Liver (tissue), 9 donors: ENCODE data around the gene HCFC1. TPM values are rescaled to one million over a fixed set of nuclear protein-coding genes. Genes with fewer than 3 reads are reported as not detected.

Experiments
- DNase-seq: peaks from one replicate; pipeline ENCODE4 v3.0.0-alpha.2; 2017; ENCODE audit warnings: low spot score
- H3K27ac ChIP-seq, 2 donors: one replicate each; pipeline ENCODE4 v1.7.0; 2013; ENCODE audit warnings: inconsistent platforms in 2 of 2, low read length in 2 of 2, control low read depth in 1 of 2, low read depth in 1 of 2, mild to moderate bottlenecking in 1 of 2
- H3K27me3 ChIP-seq, 4 donors: one replicate each; pipeline versions ENCODE4 v1.6.1 to v1.7.0; 2013; ENCODE audit warnings: low read length in 3 of 4, inconsistent platforms in 1 of 4, mild to moderate bottlenecking in 1 of 4, moderate library complexity in 1 of 4; ENCODE audit not compliant: control insufficient read depth in 4 of 4, insufficient read depth in 4 of 4
- H3K36me3 ChIP-seq, 4 donors: one replicate each; pipeline versions ENCODE4 v1.6.1 to v1.7.0; 2013; ENCODE audit warnings: low read length in 3 of 4, mild to moderate bottlenecking in 3 of 4, low read depth in 1 of 4, moderate library complexity in 1 of 4; ENCODE audit not compliant: control insufficient read depth in 4 of 4, insufficient read depth in 3 of 4
- H3K4me1 ChIP-seq, 4 donors: one replicate each; pipeline versions ENCODE4 v1.6.1 to v1.7.0; 2013; ENCODE audit warnings: low read length in 3 of 4, mild to moderate bottlenecking in 3 of 4, moderate library complexity in 1 of 4; ENCODE audit not compliant: control insufficient read depth in 4 of 4, insufficient read depth in 4 of 4
- H3K4me3 ChIP-seq, 3 donors: one replicate each; pipeline versions ENCODE4 v1.6.1 to v1.7.0; 2013; ENCODE audit warnings: low read length in 3 of 3, control low read depth in 1 of 3, low read depth in 1 of 3, mild to moderate bottlenecking in 1 of 3
- H3K9ac ChIP-seq, 2 donors: one replicate each; pipeline ENCODE4 v1.7.0; 2013; ENCODE audit warnings: low read length in 2 of 2, mild to moderate bottlenecking in 2 of 2, moderate library complexity in 2 of 2, control low read depth in 1 of 2, low read depth in 1 of 2
- H3K9me3 ChIP-seq, 4 donors: one replicate each; pipeline versions ENCODE4 v1.6.1 to v1.7.0; 2013; ENCODE audit warnings: low read length in 3 of 4; ENCODE audit not compliant: control insufficient read depth in 4 of 4
- EGR1 ChIP-seq, 2 donors: IDR thresholded peaks; 2 replicates each; pipeline ENCODE4 v1.6.1; 2016 to 2018; ENCODE audit warnings: antibody characterized with exemption in 2 of 2, low read depth in 2 of 2
- FOXA1 ChIP-seq: IDR thresholded peaks from 2 replicates; pipeline ENCODE4 v1.6.1; 2016; ENCODE audit warnings: antibody characterized with exemption
- FOXA2 ChIP-seq: IDR thresholded peaks from 2 replicates; pipeline ENCODE4 v1.6.1; 2016; ENCODE audit warnings: antibody characterized with exemption
- GABPA ChIP-seq, 2 donors: IDR thresholded peaks in 1 of 2; conservative IDR thresholded peaks in 1 of 2; 2 replicates each; pipeline ENCODE4 v1.6.1; 2016; ENCODE audit warnings: antibody characterized with exemption in 2 of 2, mild to moderate bottlenecking in 1 of 2, moderate library complexity in 1 of 2
- HNF4A ChIP-seq, 2 donors: conservative IDR thresholded peaks; 2 replicates each; pipeline ENCODE4 v1.6.1; 2016; ENCODE audit warnings: antibody characterized with exemption in 2 of 2, mild to moderate bottlenecking in 2 of 2
- HNF4G ChIP-seq: IDR thresholded peaks from 2 replicates; pipeline ENCODE4 v1.6.1; 2016; ENCODE audit warnings: antibody characterized with exemption
- JUND ChIP-seq, 2 donors: IDR thresholded peaks; 2 replicates each; pipeline ENCODE4 v1.6.1; 2016; ENCODE audit warnings: antibody characterized with exemption in 2 of 2
- NR2F2 ChIP-seq: IDR thresholded peaks from 2 replicates; pipeline ENCODE4 v1.6.1; 2016; ENCODE audit warnings: antibody characterized with exemption
- RXRA ChIP-seq, 2 donors: IDR thresholded peaks; 2 replicates each; pipeline ENCODE4 v1.6.1; 2017 to 2018; ENCODE audit warnings: antibody characterized with exemption in 2 of 2, mild to moderate bottlenecking in 1 of 2
- SP1 ChIP-seq: IDR thresholded peaks from 2 replicates; pipeline ENCODE4 v1.6.1; 2018; ENCODE audit warnings: antibody characterized with exemption, mild to moderate bottlenecking
- TAF1 ChIP-seq: conservative IDR thresholded peaks from 2 replicates; pipeline ENCODE4 v1.6.1; 2016; ENCODE audit warnings: antibody characterized with exemption, mild to moderate bottlenecking
- YY1 ChIP-seq: IDR thresholded peaks from 2 replicates; pipeline ENCODE4 v1.6.1; 2016; ENCODE audit warnings: antibody characterized with exemption, mild to moderate bottlenecking
- WGBS: extraction: QIAGEN DNeasy Blood & Tissue Kit; methylation state at CpG from one replicate; pipeline ENCODE4 v1.1.7; 2013; 5-methylcytosine and 5-hydroxymethylcytosine counted together
- polyA plus RNA-seq, 2 donors: library from polyadenylated mRNA; stranded (reverse) in 1 of 2; unstranded in 1 of 2; fragments of 200-250 nt in 1 of 2; fragments of >200 nt in 1 of 2; fragmentation: Nextera tagmentation in 1 of 2; extraction: Ambion mirVana in 1 of 2; gene quantifications; one replicate each; pipeline versions ENCODE4 v1.2.1 to v1.2.3, GENCODE V29; 2013 to 2015
- total RNA-seq, 2 donors: library from RNA; depleted of rRNA; stranded (reverse); fragments of >200 nt; gene quantifications; one replicate each; pipeline ENCODE4 v1.2.3, GENCODE V29; 2014
- TF ChIP-seq, protein P1 (sequence below): IDR thresholded peaks from 2 replicates; pipeline ENCODE4 v1.6.1; 2016; ENCODE audit warnings: antibody characterized with exemption
- TF ChIP-seq, protein P2 (sequence below): IDR thresholded peaks from 2 replicates; pipeline ENCODE4 v1.6.1; 2016; ENCODE audit warnings: antibody characterized with exemption
- TF ChIP-seq, protein P3 (sequence below): fragments of 150-350 bp; IDR thresholded peaks from 2 replicates; pipeline ENCODE4 v1.5.1; 2017; ENCODE audit warnings: improper control_type of control experiment, low read depth, low read length; ENCODE audit not compliant: missing input control
- TF ChIP-seq, protein P4 (sequence below): IDR thresholded peaks from 2 replicates; pipeline ENCODE4 v1.6.1; 2016; ENCODE audit warnings: antibody characterized with exemption, mild to moderate bottlenecking
- TF ChIP-seq, protein P5 (sequence below): IDR thresholded peaks from 2 replicates; pipeline ENCODE4 v1.6.1; 2016; ENCODE audit warnings: antibody characterized with exemption
- donor health status: healthy.
- donor health status: healthy.
- donor health status: healthy.
- donor health status: healthy.
- donor health status: healthy.

The HCFC1 gene
- total and polyA plus RNA-seq, 4 donors = 7.9 to 26.9 (median 13.9) TPM

DNA sequence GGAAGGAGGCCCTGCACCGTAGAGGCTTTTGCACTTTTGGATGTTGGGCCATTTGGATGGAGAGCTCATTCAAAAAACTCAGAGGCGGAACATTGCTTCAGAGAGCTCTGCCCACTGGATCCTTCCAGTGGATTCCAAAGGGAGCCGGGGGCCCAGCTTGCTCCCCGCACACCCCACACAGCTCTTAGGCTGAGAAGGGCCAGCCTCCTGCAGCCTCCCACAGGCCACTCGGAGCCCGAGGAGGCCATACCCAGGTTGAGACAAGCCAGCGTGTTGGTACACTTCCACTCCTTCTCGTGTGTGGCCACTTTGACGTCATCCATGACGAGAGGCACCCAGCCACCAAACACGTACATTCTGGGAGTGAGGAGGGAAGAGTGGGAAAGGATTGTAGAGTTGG, 10.3 kb downstream of the HCFC1 start:
- no peak for TF ChIP-seq SP1
- TF ChIP-seq RXRA (IDR thresholded peaks at IDR 0.05) = no peak
- TF ChIP-seq, protein P1, sequence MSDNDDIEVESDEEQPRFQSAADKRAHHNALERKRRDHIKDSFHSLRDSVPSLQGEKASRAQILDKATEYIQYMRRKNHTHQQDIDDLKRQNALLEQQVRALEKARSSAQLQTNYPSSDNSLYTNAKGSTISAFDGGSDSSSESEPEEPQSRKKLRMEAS = no peak
- TF ChIP-seq, protein P2, sequence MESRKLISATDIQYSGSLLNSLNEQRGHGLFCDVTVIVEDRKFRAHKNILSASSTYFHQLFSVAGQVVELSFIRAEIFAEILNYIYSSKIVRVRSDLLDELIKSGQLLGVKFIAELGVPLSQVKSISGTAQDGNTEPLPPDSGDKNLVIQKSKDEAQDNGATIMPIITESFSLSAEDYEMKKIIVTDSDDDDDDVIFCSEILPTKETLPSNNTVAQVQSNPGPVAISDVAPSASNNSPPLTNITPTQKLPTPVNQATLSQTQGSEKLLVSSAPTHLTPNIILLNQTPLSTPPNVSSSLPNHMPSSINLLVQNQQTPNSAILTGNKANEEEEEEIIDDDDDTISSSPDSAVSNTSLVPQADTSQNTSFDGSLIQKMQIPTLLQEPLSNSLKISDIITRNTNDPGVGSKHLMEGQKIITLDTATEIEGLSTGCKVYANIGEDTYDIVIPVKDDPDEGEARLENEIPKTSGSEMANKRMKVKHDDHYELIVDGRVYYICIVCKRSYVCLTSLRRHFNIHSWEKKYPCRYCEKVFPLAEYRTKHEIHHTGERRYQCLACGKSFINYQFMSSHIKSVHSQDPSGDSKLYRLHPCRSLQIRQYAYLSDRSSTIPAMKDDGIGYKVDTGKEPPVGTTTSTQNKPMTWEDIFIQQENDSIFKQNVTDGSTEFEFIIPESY = no peak
- TF ChIP-seq YY1 = no peak
- TF ChIP-seq EGR1 (IDR thresholded peaks at IDR 0.05; ENCODE audit: low read depth in 2 of 2) = no peak
- TF ChIP-seq, protein P3, sequence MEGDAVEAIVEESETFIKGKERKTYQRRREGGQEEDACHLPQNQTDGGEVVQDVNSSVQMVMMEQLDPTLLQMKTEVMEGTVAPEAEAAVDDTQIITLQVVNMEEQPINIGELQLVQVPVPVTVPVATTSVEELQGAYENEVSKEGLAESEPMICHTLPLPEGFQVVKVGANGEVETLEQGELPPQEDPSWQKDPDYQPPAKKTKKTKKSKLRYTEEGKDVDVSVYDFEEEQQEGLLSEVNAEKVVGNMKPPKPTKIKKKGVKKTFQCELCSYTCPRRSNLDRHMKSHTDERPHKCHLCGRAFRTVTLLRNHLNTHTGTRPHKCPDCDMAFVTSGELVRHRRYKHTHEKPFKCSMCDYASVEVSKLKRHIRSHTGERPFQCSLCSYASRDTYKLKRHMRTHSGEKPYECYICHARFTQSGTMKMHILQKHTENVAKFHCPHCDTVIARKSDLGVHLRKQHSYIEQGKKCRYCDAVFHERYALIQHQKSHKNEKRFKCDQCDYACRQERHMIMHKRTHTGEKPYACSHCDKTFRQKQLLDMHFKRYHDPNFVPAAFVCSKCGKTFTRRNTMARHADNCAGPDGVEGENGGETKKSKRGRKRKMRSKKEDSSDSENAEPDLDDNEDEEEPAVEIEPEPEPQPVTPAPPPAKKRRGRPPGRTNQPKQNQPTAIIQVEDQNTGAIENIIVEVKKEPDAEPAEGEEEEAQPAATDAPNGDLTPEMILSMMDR = no peak
- TF ChIP-seq FOXA2 = no peak
- no peak for TF ChIP-seq HNF4A (conservative IDR thresholded peaks at IDR 0.05)
- TF ChIP-seq TAF1 = no peak
- TF ChIP-seq NR2F2 = no peak
- Histone ChIP-seq H3K27me3 (no peaks in the 10 kb centered on the region), H3K27ac (no peak overlapping the region), H3K9me3 (no peaks in the 10 kb centered on the region), H3K4me3 (no peak overlapping the region), H3K36me3 (peaks cover 21 to 80% (median 40%) of the 10 kb centered on the region in 4 donors), H3K4me1 (peaks cover 0 to 13% (median 6%) of the 10 kb centered on the region in 4 donors), H3K9ac (no peak overlapping the region)
- no peak for DNase-seq
- WGBS = 91% methylated on average over 11 of the region's 11 CpGs

DNA sequence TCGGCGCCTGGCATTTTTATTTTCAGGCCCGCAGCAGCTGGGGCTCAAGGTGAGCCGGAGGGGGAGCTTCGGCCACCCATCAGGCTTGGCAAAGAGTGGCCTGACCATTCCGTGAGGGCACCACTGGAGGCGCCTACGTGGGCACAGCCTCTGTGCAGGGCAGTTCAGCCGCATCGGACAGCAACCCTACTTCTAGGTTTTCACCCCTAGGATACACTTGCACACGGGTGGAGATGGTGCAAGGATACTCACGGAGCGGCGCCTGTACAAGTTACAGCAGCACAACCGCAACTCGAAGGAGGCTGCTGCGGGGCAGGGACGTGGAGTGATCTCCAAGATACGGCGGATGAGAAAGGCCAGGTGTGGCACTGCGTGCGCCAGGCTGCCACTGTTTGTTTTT, 10.8 kb downstream of the HCFC1 start:
- no peak overlapping the region for H3K9ac ChIP-seq
- no peak for DNase-seq
- H3K27me3 ChIP-seq = no peaks in the 10 kb centered on the region
- peaks cover 0 to 8% (median under 1%) of the 10 kb centered on the region in 4 donors for H3K4me1 ChIP-seq
- no peak overlapping the region for H3K27ac ChIP-seq
- H3K36me3 ChIP-seq = peaks cover 23 to 85% (median 40%) of the 10 kb centered on the region in 4 donors
- no peak for TF ChIP-seq EGR1 (IDR thresholded peaks at IDR 0.05; ENCODE audit: low read depth in 2 of 2)
- no peak for TF ChIP-seq YY1
- TF ChIP-seq, protein P1 = no peak
- TF ChIP-seq GABPA (IDR thresholded peaks at IDR 0.05 in 1 of 2, conservative IDR thresholded peaks at IDR 0.05 in 1 of 2) = no peak
- no peak for TF ChIP-seq FOXA1
- TF ChIP-seq, protein P3 = no peak
- TF ChIP-seq, protein P2 = no peak
- no peak for TF ChIP-seq RXRA (IDR thresholded peaks at IDR 0.05)
- TF ChIP-seq, protein P4, sequence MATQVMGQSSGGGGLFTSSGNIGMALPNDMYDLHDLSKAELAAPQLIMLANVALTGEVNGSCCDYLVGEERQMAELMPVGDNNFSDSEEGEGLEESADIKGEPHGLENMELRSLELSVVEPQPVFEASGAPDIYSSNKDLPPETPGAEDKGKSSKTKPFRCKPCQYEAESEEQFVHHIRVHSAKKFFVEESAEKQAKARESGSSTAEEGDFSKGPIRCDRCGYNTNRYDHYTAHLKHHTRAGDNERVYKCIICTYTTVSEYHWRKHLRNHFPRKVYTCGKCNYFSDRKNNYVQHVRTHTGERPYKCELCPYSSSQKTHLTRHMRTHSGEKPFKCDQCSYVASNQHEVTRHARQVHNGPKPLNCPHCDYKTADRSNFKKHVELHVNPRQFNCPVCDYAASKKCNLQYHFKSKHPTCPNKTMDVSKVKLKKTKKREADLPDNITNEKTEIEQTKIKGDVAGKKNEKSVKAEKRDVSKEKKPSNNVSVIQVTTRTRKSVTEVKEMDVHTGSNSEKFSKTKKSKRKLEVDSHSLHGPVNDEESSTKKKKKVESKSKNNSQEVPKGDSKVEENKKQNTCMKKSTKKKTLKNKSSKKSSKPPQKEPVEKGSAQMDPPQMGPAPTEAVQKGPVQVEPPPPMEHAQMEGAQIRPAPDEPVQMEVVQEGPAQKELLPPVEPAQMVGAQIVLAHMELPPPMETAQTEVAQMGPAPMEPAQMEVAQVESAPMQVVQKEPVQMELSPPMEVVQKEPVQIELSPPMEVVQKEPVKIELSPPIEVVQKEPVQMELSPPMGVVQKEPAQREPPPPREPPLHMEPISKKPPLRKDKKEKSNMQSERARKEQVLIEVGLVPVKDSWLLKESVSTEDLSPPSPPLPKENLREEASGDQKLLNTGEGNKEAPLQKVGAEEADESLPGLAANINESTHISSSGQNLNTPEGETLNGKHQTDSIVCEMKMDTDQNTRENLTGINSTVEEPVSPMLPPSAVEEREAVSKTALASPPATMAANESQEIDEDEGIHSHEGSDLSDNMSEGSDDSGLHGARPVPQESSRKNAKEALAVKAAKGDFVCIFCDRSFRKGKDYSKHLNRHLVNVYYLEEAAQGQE = no peak
- no peak for TF ChIP-seq HNF4G
- no peak for TF ChIP-seq JUND (IDR thresholded peaks at IDR 0.05)
- no peak for TF ChIP-seq SP1
- TF ChIP-seq, protein P5, sequence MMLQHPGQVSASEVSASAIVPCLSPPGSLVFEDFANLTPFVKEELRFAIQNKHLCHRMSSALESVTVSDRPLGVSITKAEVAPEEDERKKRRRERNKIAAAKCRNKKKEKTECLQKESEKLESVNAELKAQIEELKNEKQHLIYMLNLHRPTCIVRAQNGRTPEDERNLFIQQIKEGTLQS = no peak
- no peak overlapping the region for H3K4me3 ChIP-seq
- 95% methylated on average over 22 of the region's 22 CpGs for WGBS
- no peaks in the 10 kb centered on the region for H3K9me3 ChIP-seq
